ENCODE data around the gene SLC29A4. TPM values are rescaled to one million over a fixed set of nuclear protein-coding genes. Genes with fewer than 3 reads are reported as not detected.
"Not testable (repeated sequence)": the region's sequence is repeated elsewhere in the genome, so short reads cannot be mapped to it uniquely, and the experiment has no call there.

The SLC29A4 gene
- total RNA-seq, 1 donor from 2014 or later = 3.2 TPM

- DNase-seq (ENCODE audit: low spot score in 2 of 2) = no peak
- Histone ChIP-seq H3K9me3 (no peaks in the 10 kb centered on the region), H3K27ac (no peak overlapping the region), H3K36me3 (no peaks in the 10 kb centered on the region), H3K4me1 (peaks cover 7 to 8% of the 10 kb centered on the region in 2 donors), H3K4me3 (no peak overlapping the region), H3K27me3 (no peaks in the 10 kb centered on the region)
- TF ChIP-seq CTCF (IDR thresholded peaks at IDR 0.05) = no peak
- intact Hi-C loops (cut with DNase I) = no loop called here
Measured at GRCh38 chr7:5284304-5285281, 1.9 kb downstream of the SLC29A4 start.

GRCh38 chr7:5286933-5287332 lies 4.2 kb downstream of the SLC29A4 start:
- H3K4me1 ChIP-seq = peaks cover 7 to 8% of the 10 kb centered on the region in 2 donors
- H3K9me3 ChIP-seq = no peaks in the 10 kb centered on the region
- H3K4me3 ChIP-seq = no peak overlapping the region
- no peak overlapping the region for H3K27ac ChIP-seq
- no peak for TF ChIP-seq CTCF (IDR thresholded peaks at IDR 0.05)
- no peak for DNase-seq (ENCODE audit: low spot score in 2 of 2)
- no peaks in the 10 kb centered on the region for H3K36me3 ChIP-seq
- intact Hi-C loops (cut with DNase I) = no loop called here
- H3K27me3 ChIP-seq = no peaks in the 10 kb centered on the region

- H3K36me3 ChIP-seq; H3K9me3 ChIP-seq; H3K27ac ChIP-seq; H3K4me3 ChIP-seq; DNase-seq (ENCODE audit: low spot score in 2 of 2); H3K27me3 ChIP-seq; intact Hi-C loops (cut with DNase I); H3K4me1 ChIP-seq: not testable (repeated sequence)
Measured at GRCh38 chr7:5287373-5287772, 4.6 kb downstream of the SLC29A4 start.

- Histone ChIP-seq H3K4me1 (peaks cover 7 to 8% of the 10 kb centered on the region in 2 donors), H3K36me3 (no peaks in the 10 kb centered on the region), H3K27ac (no peak overlapping the region), H3K9me3 (no peaks in the 10 kb centered on the region), H3K4me3 (no peak overlapping the region), H3K27me3 (no peaks in the 10 kb centered on the region)
- no peak for TF ChIP-seq CTCF (IDR thresholded peaks at IDR 0.05)
- intact Hi-C loops (cut with DNase I) = no loop called here
- no peak for DNase-seq (ENCODE audit: low spot score in 2 of 2)
Measured at GRCh38 chr7:5287802-5288201, 5.1 kb downstream of the SLC29A4 start.

GRCh38 chr7:5288560-5288959 lies 5.8 kb downstream of the SLC29A4 start:
- H3K27ac ChIP-seq; DNase-seq (ENCODE audit: low spot score in 2 of 2); H3K9me3 ChIP-seq; H3K4me3 ChIP-seq; H3K4me1 ChIP-seq; intact Hi-C loops (cut with DNase I); H3K27me3 ChIP-seq; H3K36me3 ChIP-seq: not testable (repeated sequence)

- H3K4me1 ChIP-seq = no peaks in the 10 kb centered on the region
- H3K4me3 ChIP-seq = no peak overlapping the region
- H3K27me3 ChIP-seq = no peaks in the 10 kb centered on the region
- no peak for DNase-seq (ENCODE audit: low spot score in 2 of 2)
- TF ChIP-seq CTCF (IDR thresholded peaks at IDR 0.05) = no peak
- H3K9me3 ChIP-seq = no peaks in the 10 kb centered on the region
- no peaks in the 10 kb centered on the region for H3K36me3 ChIP-seq
- intact Hi-C loops (cut with DNase I) = no loop called here
- H3K27ac ChIP-seq = no peak overlapping the region
Measured at GRCh38 chr7:5289355-5289754, 6.6 kb downstream of the SLC29A4 start.

Measured in ascending aorta (tissue), 2 donors.